ENCODE measurements around the gene HSBP1L1. TPM values are rescaled to one million over a fixed set of nuclear protein-coding genes. Genes with fewer than 3 reads are reported as not detected.

The HSBP1L1 gene
- total and polyA plus RNA-seq, 2 donors (not counting 3 experiments of a cell fraction or from before 2014, with no cell fraction given) = 5.2 to 7.1 TPM

- H3K79me2 ChIP-seq (ENCODE audit: control insufficient read depth, insufficient read depth, low read length) = no peaks in the 10 kb centered on the region
- ChIA-PET POLR2A (no interaction called here), CTCF (interaction anchor here (1.3 kb wide), 1 partner anchor 9 kb away, joined by 3 read pairs; no protein-coding TSS in a partner anchor)
- H3K4me2 ChIP-seq (ENCODE audit: insufficient read depth, low read length) = no peak overlapping the region
- H4K20me1 ChIP-seq (replicated peaks; ENCODE audit: control insufficient read depth, extremely low read depth, insufficient read depth, low read length) = no peaks in the 10 kb centered on the region
- H3K9me1 ChIP-seq (replicated peaks; ENCODE audit: control insufficient read depth, extremely low read depth, insufficient read depth, low read length) = no peaks in the 10 kb centered on the region
- FAIRE-seq = no peak
- H2AFZ ChIP-seq (ENCODE audit: low read depth, low read length) = no peak overlapping the region
- no TSS peak for BruUV-seq (replicated peaks)
- H3K9ac ChIP-seq (replicated peaks; ENCODE audit: extremely low read depth, insufficient read depth, low read length) = no peak overlapping the region
- dilution Hi-C loops (cut with MboI; ENCODE audit: extremely low pct_ligation_motif_present, low sequenced_read_pairs) (no loop called here), intact Hi-C loops (cut with micrococcal nuclease) (no loop called here)
- no peaks in the 10 kb centered on the region for H3K27me3 ChIP-seq (ENCODE audit: control insufficient read depth in 2 of 2, insufficient read depth in 2 of 2, low read length in 2 of 2)
- no peak overlapping the region for H3K4me3 ChIP-seq (replicated peaks in 1 of 3; ENCODE audit: insufficient read depth in 1 of 3, low read depth in 1 of 3, low read length in 3 of 3)
- no peaks in the 10 kb centered on the region for H3K9me3 ChIP-seq (replicated peaks; ENCODE audit: control insufficient read depth, insufficient read depth, low read length)
- DNase-seq (ENCODE audit: low read depth, low spot score) = no peak
- no peak for TF ChIP-seq CTCF (IDR thresholded peaks at IDR 0.05; ENCODE audit: extremely low read depth in 1 of 2, insufficient read depth in 1 of 2, low read depth in 1 of 2, low read length in 2 of 2)
- no peak for TF ChIP-seq POLR2A (IDR thresholded peaks at IDR 0.05; ENCODE audit: low read depth, low read length)
- no peak for TF ChIP-seq MAX (IDR thresholded peaks at IDR 0.05; ENCODE audit: insufficient read depth, insufficient read length)
- TF ChIP-seq MYC (IDR thresholded peaks at IDR 0.05; ENCODE audit: low read depth, low read length) = no peak
- TF ChIP-seq FOS (IDR thresholded peaks at IDR 0.05; ENCODE audit: borderline replicate concordance, insufficient read depth, low read length) = no peak
- no peak for TF ChIP-seq EZH2 (IDR thresholded peaks at IDR 0.05; ENCODE audit: borderline replicate concordance, low read depth, low read length, severe bottlenecking)
- TF ChIP-seq POLR2AphosphoS5 (IDR thresholded peaks at IDR 0.05; ENCODE audit: insufficient read depth, low read depth, low read length) = no peak
- no peak for TF ChIP-seq GATA2 (IDR thresholded peaks at IDR 0.05; ENCODE audit: insufficient read depth, insufficient read length, low read depth, low read length)
- no peak for TF ChIP-seq JUN (IDR thresholded peaks at IDR 0.05; ENCODE audit: borderline replicate concordance, insufficient read depth, insufficient read length, low read depth)
- H3K36me3 ChIP-seq (ENCODE audit: control insufficient read depth in 2 of 2, extremely low read depth in 1 of 2, insufficient read depth in 2 of 2, low read length in 2 of 2) = peaks cover 0 to 7% of the 10 kb centered on the region in 2 experiments
- no peak overlapping the region for H3K27ac ChIP-seq (ENCODE audit: insufficient read depth, low read depth, low read length)
- H3K4me1 ChIP-seq (ENCODE audit: control insufficient read depth, extremely low read depth, insufficient read depth, low read length) = no peaks in the 10 kb centered on the region
Observed at GRCh38 chr18:79915161-79916127, 49.0 kb upstream of the HSBP1L1 start.
